Adrenal gland (tissue), 5 donors: ENCODE measurements around the gene TSLP.

ENCODE experiments used
- CTCF ChIP-seq, 6 experiments: fragments of 450-650 bp in 4 of 6; fragments of 200-600 bp in 2 of 6; sonication (generic) in 1 of 6; IDR thresholded peaks; 1 replicate in 5 of 6; 2 replicates in 1 of 6; pipeline versions ENCODE4 v1.5.1 to v1.8.0; 2016 to 2021; ENCODE audit warnings: antibody characterized with exemption in 6 of 6, mild to moderate bottlenecking in 2 of 6, moderate library complexity in 1 of 6
- POLR2A ChIP-seq, 2 donors: fragments of 450-650 bp; IDR thresholded peaks; one replicate each; pipeline ENCODE4 v1.6.1; 2017; ENCODE audit warnings: antibody characterized with exemption in 2 of 2, mild to moderate bottlenecking in 2 of 2, moderate library complexity in 1 of 2
- donor health status: DM: no; HTN: no; CAD: no.

- no peak for TF ChIP-seq CTCF (IDR thresholded peaks at IDR 0.05)
- no peak for TF ChIP-seq POLR2A (IDR thresholded peaks at IDR 0.05)
Observed at GRCh38 chr5:111120911-111121310, 49.4 kb downstream of the TSLP start.
